Hepatic stellate cell (primary cell): Measurements from ENCODE around the gene GNA14.
A peak's percentile ranks its signal among the peaks of the same experiment; 100 is the strongest.
"Not testable (repeated sequence)": the region's sequence is repeated elsewhere in the genome, so short reads cannot be mapped to it uniquely, and the experiment has no call there.

Source experiments
- DNase-seq: peaks from one replicate; pipeline ENCODE4 v3.0.0; 2011; ENCODE audit warnings: low spot score

The GNA14 gene

DNA sequence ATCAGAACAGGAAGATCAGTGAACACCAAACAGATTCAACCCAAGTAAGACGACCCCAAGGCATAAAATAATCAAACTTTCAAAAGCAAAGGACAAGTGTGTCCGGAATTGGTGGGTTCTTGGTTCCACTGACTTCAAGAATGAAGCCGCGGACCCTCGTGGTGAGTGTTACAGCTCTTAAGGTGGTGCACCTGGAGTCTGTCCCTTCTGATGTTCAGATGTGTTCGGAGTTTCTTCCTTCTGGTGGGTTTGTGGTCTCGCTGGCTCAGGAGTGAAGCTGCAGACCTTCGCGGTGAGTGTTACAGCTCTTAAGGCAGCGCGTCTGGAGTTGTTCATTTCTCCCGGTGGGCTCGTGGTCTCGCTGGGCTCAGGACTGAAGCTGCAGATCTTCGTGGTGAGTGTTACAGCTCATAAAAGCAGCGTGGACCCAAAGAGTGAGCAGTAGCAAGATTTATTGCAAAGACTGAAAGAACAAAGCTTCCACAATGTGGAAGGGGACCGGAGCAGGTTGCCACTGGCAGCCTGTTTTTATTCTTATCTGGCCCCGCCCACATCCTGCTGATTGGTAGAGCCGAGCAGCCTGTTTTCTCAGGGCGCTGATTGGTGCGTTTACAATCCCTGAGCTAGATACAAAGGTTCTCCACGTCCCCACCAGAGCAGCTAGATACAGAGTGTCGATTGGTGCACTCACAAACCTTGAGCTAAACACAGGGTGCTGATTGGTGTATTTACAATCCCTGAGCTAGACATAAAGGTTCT is 158.5 kb downstream of the GNA14 start:
- not testable (repeated sequence) for DNase-seq

DNA sequence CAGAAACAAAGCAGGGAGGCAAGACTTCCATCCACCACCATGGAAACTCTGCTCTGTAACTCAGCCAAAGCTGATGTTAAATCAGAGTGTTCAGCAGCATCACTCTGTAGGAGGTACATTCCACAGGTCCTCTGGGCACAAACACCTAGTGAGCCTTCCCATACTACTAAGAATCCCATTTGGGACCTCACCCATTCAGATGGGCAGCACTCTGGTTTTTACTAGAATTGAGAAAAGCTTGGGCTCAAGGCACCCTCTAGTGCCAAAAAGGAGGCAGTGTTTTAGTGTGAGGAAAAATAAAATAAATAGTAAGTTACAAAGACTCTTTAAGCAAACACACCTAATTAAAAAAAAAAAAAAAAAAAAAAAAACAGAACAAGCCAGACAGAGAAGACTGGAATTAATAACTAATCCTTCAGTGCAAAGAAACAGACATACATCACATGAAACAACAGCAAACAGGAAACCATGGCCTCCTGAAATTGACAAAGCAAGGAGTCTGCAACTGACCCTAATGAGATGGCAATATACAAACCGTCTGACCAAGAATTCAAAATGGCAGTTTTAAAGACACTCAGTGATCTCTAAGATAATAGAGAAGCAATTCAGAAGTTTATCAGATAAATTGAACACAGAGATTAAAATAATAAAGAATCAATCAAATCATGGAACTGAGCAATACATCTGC is 159.5 kb downstream of the GNA14 start:
- no peak for DNase-seq

DNA sequence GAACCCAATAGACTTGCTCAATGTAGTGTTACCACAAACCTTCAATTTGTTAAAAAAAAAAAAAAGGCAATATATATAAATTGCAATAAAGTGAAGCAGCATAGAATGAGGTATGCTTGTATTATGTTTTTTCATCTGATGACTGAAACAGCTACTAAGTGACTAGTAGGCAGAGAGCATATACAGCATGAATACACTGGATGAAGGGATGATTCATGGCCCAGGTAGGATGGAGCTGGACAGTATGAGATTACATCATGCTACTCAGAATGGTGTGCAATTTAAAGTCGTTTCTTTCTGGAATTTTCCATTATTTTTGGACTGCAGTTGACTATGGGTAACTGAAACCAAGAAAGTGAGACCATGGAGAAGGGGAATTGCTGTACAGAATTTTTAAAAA is 161.2 kb downstream of the GNA14 start:
- DNase-seq, result no peak

DNA sequence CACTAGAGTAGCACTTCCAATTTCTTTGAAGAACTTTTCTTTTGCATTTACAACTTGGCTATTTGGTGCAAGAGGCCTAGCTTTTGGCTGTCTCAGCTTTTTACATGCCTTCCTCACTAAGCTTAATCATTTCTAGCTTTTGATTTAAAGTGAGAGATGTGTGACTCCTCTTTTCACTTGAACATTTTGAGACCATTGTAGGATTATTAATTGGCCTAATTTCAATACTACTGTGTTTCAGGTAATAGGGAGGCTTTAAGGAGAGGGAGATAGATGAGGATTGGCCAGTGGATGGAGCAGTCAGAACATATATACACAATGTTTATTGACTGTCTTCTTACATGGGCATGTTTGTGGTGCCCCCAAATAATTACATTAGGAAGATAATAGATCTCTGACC is 161.7 kb downstream of the GNA14 start:
- DNase-seq, result no peak

DNA sequence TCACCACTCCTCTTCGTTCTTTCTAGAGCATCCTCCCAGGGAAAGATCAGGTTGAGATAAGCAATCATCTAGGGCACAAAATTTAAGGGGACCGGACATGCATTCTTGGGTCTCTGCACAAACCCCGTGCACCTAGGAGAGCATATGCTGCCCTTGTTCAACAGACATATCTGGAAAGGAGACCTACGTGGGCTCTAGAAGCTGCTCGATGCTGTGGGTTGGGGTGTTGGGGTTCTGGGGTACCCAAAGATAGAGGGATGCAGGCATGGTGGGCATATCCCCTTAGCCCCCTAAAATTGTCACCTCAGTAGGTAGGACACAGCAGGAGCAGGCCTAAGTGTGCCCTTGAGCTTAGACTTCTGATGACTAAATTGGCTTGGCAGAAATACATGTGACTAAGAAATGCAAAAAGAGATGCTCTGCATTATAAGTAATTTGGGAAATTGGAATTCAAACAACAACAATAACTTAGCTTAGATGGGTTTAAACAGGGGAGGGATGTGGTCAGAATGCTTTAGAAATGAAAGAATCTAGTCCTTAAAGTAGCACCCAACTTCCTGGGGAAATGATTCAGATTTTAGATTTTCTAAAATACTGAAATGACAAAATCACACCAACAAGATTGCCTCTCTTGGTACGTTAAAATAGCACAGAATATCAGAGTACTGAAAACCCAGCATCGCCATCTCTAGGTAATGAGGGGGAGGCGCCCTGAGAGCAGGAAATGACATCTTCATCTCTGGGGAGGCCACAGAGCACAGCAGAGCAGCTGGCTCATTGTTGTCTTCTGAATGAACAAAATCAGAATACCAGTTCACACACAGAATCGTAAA is 172.3 kb downstream of the GNA14 start:
- DNase-seq, result peak; percentile 55

DNA sequence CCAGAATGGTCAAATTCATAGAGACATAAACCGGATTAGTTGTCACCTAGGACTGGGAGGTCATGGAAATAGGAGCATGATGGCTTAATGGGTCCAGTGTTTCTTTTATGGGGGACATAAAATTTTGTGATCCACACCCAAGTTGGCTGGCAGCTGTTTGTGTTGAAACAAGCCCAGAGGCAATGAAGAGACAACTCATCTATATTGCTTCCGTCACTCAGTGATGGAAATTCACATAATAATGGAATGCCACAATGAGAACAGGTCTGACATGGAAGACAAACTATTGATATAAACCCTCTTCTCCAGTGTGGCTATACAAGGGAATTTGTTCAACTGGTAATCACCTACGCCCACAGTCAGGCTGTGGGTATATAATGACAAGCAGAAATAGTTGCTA is 173.2 kb downstream of the GNA14 start:
- DNase-seq, result no peak

DNA sequence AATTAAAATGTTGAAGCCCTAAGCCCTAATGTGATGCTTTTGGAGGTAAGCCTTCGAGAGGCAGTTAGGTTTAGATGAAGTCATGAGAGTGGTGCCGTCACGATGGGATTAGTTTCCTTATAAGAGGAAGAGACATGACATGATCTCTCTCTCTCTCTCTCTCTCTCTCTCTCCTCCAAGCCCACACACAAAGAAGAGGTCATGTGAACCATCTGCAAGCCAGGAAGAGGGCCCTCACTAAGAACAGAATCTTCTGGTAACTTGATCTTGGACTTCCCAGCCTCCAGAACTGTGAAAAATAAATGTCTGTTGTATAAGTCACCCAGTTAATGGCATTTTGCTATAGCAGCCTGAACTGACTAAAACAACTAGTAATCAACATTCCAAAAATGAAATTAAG is 175.5 kb downstream of the GNA14 start:
- no peak for DNase-seq

DNA sequence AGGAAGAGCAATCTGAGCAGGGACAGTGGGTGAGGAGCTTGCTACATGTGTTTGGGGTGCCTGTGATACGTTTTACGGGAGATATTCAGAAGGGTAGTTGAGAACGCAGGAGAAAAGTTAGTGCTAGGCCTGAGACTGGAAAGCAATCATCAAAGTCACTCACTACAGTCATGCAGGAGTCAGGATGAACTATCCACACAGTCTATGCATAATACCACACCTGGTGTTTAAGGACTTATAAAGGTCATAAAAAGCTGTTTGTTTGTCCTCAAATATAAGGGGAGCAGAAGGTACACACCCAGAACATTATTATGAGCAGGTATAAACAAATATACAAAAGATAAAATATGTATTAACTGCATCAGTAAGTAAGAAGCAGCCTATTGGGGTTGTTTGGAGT is 176.6 kb downstream of the GNA14 start:
- DNase-seq, result no peak

DNA sequence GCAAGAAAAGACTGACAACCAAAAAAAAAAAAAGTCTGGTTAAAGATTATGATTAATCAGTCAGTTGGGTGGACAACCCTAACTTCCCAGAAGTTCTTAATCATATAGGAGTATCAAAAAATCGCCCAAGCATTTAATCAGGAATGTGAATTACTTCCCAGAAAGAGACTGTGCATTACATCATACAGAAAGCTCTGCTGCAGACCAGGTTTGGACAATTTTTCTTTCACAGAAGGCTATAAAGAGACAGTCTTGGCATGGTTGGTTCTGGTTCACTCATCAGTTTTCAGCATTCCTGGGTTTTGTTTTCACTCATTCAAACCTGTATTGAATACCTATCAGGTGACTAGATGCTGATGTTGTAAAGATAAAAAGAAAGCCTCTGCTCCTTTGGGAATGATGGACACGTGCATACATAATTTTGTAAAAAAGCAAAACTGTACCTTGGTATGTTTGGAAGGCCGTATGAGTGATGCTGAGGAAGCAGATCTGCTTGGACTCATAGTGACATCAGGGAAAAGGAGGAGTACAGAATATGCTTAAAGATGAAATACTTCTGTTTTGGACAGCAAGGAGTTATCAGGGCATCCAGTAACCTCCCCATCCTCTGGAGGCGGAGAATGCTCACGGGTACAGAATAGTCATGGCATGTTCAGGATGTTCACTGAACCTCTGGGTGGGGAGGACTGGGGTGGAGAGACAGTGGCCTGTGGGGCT is 178.4 kb downstream of the GNA14 start:
- DNase-seq, result no peak

DNA sequence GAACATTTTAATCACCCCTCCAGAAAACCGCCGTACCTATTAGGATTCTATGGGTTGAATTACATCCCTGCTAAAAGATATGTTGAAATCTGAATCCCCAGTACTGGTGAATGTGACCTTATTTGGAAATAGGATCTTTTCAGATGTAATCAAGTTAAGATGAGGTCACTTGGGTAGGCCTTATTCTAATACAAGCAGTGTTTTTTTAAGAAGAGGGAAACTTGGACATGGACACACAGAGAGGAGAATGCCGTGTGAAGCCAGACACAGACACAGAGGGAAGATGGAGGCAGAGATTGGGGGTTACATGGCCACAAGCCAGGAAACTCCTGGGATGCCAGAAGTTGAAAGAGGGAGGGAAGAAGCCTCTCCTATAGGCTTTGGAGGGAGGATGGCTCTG is 183.5 kb downstream of the GNA14 start:
- no peak for DNase-seq

DNA sequence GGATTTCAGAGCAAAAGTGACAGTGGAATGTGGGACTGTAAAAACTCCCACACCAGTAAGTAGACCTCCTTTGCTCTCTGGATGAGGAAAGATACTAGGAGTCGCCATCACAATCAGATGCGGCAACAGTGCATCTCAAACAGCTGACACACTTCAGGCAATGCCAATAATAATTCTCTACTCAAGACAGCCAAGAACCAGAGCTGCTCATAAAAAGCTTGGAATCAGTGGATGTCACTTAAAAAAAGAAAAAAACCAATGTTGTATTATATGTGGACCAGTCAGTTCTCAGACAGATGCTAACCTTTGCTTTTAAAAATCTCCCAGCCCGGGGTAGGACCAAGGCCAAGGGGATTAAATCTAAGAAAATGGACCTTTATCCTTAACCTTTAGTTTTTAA is 185.0 kb downstream of the GNA14 start:
- DNase-seq, result no peak

DNA sequence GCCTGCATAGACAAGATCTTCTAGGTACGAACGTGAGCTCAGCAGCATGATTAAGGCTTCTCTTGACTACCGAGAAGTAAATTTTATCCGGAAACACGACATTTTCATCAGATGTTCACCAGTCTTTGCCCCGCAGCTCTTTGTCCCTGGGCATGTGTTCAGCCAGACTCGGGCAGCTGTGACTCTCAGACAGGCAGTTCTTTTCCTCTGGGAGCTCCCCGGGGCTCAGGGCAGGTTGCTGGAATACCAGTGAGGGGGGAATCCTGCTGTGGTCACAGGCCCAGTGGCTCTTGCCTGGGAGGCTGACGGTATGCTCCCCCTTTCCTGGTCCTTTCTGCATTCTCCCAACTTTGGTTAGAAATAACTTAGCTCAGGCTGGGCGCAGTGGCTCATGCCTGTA is 186.1 kb downstream of the GNA14 start:
- DNase-seq, result no peak

DNA sequence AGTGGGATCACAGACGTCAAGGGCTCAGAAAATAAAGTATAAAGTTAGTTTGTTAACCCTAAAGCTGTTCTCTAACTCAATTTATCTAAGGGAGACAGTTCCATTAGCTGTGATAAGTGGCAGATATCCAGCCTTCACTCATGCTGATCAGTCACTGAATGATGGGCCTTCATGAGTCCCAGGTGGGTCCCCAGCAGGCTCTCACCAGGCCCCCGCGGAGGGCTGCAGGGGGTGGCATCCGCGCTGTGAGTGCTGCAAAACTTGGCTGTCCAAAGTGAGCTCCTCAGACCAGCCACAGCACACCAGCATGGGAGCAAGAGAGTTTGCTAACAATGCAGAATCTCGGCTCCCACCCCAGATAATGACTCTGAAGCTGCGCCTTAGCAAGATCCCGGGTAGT is 187.2 kb downstream of the GNA14 start:
- DNase-seq, result no peak

DNA sequence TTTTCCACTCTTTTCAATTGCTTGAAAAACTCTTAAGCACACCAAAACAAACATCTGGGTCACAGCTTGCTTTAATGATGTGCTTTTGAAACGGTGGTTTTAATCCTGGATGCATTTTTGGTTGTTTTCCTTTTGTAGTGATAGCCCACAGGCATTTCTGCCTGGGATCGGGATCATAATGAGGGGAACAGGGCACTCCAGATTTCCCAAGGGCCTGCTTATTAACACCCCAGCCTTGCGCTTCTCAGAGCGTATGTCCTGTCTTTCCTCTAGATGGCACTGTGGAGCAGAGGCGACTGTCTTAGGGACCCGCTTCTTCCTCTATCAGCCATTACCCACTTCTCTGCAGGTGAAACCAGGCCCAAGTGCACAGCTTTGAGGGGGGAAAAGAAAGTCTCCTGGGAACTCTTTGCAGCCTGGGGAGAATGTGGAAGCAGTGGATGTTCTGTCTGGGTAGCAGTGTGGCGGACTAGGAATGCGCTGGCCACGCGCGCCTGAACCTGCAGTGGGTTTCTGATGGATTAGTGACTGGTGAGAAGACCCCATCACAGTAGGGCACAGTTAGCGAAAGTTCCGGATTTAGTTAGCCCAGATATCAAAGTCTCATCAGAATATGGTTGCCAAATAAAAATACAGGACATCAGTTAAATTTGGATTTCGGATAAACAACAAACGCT is 190.1 kb downstream of the GNA14 start:
- peak; percentile 45 for DNase-seq

DNA sequence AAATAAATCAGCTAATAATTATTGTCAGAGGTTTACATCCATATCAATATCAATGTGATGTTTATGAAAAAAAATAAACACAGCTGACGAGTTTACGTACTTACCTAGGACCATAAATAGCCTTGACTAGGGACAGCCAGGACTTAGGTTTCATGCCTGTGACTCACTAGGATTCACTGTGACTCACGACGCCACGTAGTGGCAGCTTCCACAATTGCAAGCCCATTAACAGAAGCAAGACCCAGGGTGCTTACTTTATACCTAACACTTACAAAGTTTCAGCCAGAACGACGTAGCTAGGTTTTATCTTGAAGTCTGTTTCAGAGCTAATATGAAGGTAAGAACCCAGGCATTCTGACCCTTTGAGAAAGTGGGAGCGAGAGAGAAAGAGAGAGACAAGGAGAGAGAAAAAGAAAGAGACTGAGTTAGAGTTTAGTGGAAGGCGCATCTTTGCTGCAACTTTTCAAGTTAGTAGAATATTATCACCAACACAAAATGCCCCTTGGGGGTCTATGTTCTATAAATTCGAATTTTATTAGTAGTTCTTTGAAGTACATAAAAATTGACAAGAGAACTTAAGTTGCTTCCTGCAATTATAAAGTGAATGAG is 191.2 kb downstream of the GNA14 start:
- peak; percentile 79 for DNase-seq

DNA sequence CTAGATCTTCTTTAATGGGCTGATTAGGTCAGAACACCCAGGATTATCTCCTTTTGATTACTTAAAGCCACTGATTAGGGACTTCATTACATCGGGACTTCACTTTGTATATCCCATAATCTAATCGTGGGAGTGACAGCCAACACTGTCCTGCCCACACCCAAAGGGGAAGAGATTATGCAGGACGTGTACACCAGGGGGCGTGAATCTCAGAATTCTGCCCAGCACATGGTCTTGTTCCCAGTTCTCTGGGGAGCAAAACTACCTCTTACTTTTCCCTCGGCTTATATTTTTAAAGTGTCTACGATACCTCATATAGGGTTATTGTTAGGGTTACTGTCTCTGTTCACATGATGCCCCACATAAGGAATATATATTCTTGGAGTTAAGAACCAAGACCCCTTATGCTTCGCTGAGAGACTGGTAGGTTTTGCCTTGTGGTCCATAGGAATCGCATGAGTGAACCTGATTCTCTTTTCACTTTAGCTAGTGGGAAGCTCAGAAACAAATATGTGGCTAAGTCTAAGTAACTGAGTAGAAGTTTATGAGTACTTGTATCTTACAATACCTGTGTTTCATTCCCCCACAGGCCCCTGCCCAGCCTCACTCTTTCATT is 192.7 kb downstream of the GNA14 start:
- no peak for DNase-seq

DNA sequence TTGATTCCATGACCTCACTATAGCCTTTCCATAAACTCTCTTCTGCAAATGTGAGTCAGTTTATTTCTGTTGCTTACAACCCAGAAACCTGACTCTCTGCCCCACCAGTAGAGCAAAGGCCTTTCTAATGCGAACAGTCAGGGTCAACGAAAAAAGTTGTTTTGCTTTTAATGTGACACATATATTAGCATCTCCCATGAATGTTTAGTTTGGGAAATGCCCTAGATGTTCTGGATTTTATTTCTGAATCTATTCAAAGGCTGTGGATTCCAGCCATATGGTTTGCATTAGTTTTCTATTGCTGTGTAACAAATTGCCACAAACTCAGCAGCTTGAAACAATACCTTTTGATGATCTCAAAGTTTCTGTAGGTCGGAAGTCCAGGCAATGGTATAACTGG is 193.5 kb downstream of the GNA14 start:
- no peak for DNase-seq

DNA sequence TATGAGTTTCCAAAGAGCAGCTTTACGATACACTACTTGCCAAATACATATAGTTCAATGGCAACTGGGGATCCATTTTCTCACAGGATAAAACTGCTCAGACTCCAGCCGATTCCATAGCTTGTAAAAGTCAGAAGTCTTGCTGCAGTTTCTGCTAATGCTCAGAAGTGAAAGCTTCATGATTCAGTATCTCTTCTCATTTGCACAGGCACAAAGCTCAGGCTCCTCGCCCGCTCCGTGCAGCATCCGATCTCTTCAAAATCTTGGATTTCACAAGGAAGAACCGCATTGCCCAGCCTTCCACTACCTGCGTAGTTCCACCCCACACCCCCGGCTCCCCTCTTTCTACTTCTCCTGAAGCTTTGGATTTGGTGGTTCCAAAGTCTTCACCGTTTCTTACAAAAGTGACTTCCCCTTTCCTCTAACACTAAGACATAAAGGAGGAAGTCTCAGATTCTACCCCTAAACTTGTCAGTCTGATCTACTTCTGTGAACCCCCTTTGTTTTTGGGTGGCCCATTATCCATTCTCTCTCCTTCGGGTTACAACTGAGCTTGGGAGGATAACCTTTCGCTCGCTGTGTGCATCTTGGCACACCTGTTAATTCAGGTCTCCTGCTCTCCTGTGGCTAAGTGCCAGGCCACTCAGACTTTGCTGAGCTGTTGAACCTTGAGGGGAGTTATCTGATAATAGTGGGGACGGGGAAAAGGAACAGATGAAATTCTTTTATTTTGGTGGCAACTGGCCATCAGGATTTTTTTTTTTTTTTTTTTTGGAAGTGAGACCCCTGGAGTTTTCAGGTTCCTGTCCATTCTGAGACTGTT is 194.1 kb downstream of the GNA14 start:
- DNase-seq, result no peak

DNA sequence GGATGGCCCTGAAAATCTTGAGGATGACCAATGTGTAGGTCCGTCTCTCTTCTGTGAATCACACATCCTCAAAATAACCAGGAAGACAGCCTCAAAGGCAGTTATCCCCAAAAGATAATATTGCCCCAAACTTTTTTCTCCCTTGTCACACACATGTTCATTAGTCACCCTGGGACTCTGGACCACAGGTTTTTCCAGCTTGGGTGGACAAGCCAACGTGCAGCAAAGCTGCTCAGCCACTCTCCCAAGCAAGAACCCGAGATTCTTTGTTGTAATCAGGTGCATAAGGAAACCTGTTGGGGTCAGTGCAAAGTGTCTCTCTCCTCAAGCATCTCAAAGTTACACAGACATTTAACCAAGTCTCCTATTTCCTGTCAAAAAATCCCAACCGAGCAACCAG is 196.6 kb downstream of the GNA14 start:
- no peak for DNase-seq

DNA sequence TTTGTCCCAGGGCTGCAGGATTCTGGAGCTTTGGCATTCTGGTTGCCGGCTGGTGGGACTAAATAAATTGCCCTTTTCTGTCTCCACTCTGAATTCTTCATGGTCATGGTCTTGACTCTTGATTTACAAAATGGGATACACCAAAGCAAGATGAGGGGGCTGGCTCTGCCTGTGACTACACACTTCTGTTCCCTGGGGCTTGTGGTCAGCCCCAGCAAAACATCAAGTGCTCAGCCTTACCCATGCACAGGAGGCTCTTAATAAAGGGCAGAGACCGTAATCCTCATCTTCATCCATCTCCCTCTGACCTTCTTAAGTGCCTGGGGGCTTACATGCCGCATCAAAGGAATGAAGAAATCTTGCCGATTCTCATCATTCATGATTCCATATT is 198.0 kb downstream of the GNA14 start:
- no peak for DNase-seq
